ENCODE data around the gene VARS1. TPM values are rescaled to one million over a fixed set of nuclear protein-coding genes. Genes with fewer than 3 reads are reported as not detected.

VARS1 gene
- total and polyA plus RNA-seq, 4 donors: 9.8 to 49.6 (median 35.4) TPM

- Histone ChIP-seq H3K4me1 (ENCODE audit: control insufficient read depth in 1 of 2, insufficient read depth in 2 of 2, low read length in 2 of 2) (no peaks in the 10 kb centered on the region), H3K27me3 (ENCODE audit: control insufficient read depth in 1 of 2, insufficient read depth in 2 of 2, low read length in 1 of 2) (no peaks in the 10 kb centered on the region), H3K27ac (ENCODE audit: low read depth in 1 of 2, low read length in 2 of 2) (no peak overlapping the region), H3K4me3 (ENCODE audit: low read length in 2 of 2) (no peak overlapping the region), H3K9me3 (ENCODE audit: control insufficient read depth, low read length) (no peaks in the 10 kb centered on the region), H3K36me3 (ENCODE audit: control insufficient read depth in 1 of 2, insufficient read depth in 2 of 2, low read length in 1 of 2) (no peaks in the 10 kb centered on the region)
- ATAC-seq (ENCODE audit: low FRiP score) (no peak), DNase-seq (no peak)
- WGBS, 2 donors: 91 to 94% methylated on average over 4 of the region's 4 CpGs
- intact Hi-C loops (cut with DNase I): no loop called here
Observed at GRCh38 chr6:31764198-31764597, 31.4 kb downstream of the VARS1 start.

GRCh38 chr6:31763619-31763940 lies 32.0 kb downstream of the VARS1 start:
- WGBS, 2 donors: 29 to 42% methylated on average over 1 of the region's 1 CpG
- Histone ChIP-seq H3K9me3 (ENCODE audit: control insufficient read depth, low read length) (no peaks in the 10 kb centered on the region), H3K4me3 (ENCODE audit: low read length in 2 of 2) (no peak overlapping the region), H3K4me1 (ENCODE audit: control insufficient read depth in 1 of 2, insufficient read depth in 2 of 2, low read length in 2 of 2) (no peaks in the 10 kb centered on the region), H3K27me3 (ENCODE audit: control insufficient read depth in 1 of 2, insufficient read depth in 2 of 2, low read length in 1 of 2) (no peaks in the 10 kb centered on the region), H3K27ac (ENCODE audit: low read depth in 1 of 2, low read length in 2 of 2) (no peak overlapping the region), H3K36me3 (ENCODE audit: control insufficient read depth in 1 of 2, insufficient read depth in 2 of 2, low read length in 1 of 2) (no peaks in the 10 kb centered on the region)
- intact Hi-C loops (cut with DNase I): no loop called here
- ATAC-seq (ENCODE audit: low FRiP score) (no peak), DNase-seq (no peak)

- Histone ChIP-seq H3K4me1 (ENCODE audit: control insufficient read depth in 1 of 2, insufficient read depth in 2 of 2, low read length in 2 of 2) (no peaks in the 10 kb centered on the region), H3K4me3 (ENCODE audit: low read length in 2 of 2) (no peak overlapping the region), H3K36me3 (ENCODE audit: control insufficient read depth in 1 of 2, insufficient read depth in 2 of 2, low read length in 1 of 2) (no peaks in the 10 kb centered on the region), H3K9me3 (ENCODE audit: control insufficient read depth, low read length) (no peaks in the 10 kb centered on the region), H3K27ac (ENCODE audit: low read depth in 1 of 2, low read length in 2 of 2) (no peak overlapping the region), H3K27me3 (ENCODE audit: control insufficient read depth in 1 of 2, insufficient read depth in 2 of 2, low read length in 1 of 2) (no peaks in the 10 kb centered on the region)
- intact Hi-C loops (cut with DNase I): no loop called here
- 85 to 86% methylated on average over 8 of the region's 8 CpGs for WGBS, 2 donors
- DNase-seq (no peak), ATAC-seq (ENCODE audit: low FRiP score) (no peak)
Observed at GRCh38 chr6:31762878-31763618, 32.5 kb downstream of the VARS1 start.

- Histone ChIP-seq H3K27me3 (ENCODE audit: control insufficient read depth in 1 of 2, insufficient read depth in 2 of 2, low read length in 1 of 2) (no peaks in the 10 kb centered on the region), H3K27ac (ENCODE audit: low read depth in 1 of 2, low read length in 2 of 2) (no peak within 1 kb of the TSS), H3K4me1 (ENCODE audit: control insufficient read depth in 1 of 2, insufficient read depth in 2 of 2, low read length in 2 of 2) (no peaks in the 10 kb centered on the region), H3K4me3 (ENCODE audit: low read length in 2 of 2) (no peak within 1 kb of the TSS), H3K36me3 (ENCODE audit: control insufficient read depth in 1 of 2, insufficient read depth in 2 of 2, low read length in 1 of 2) (no peaks in the 10 kb centered on the region), H3K9me3 (ENCODE audit: control insufficient read depth, low read length) (no peaks in the 10 kb centered on the region)
- ATAC-seq (ENCODE audit: low FRiP score) (no peak), DNase-seq (no peak)
- WGBS, 2 donors: 83 to 86% methylated on average over 4 of the region's 4 CpGs
- intact Hi-C loops (cut with DNase I): no loop called here
Observed at GRCh38 chr6:31762356-31762755, 33.2 kb downstream of the VARS1 start, which contains the start of gene SAPCD1. Gene SAPCD1 (plus strand): TSS chr6:31762656. CDS start chr6:31763055, 399 bp downstream.

- Histone ChIP-seq H3K9me3 (ENCODE audit: control insufficient read depth, low read length) (no peaks in the 10 kb centered on the region), H3K27ac (ENCODE audit: low read depth in 1 of 2, low read length in 2 of 2) (no peak overlapping the region), H3K4me1 (ENCODE audit: control insufficient read depth in 1 of 2, insufficient read depth in 2 of 2, low read length in 2 of 2) (no peaks in the 10 kb centered on the region), H3K36me3 (ENCODE audit: control insufficient read depth in 1 of 2, insufficient read depth in 2 of 2, low read length in 1 of 2) (no peaks in the 10 kb centered on the region), H3K4me3 (ENCODE audit: low read length in 2 of 2) (no peak overlapping the region), H3K27me3 (ENCODE audit: control insufficient read depth in 1 of 2, insufficient read depth in 2 of 2, low read length in 1 of 2) (no peaks in the 10 kb centered on the region)
- ATAC-seq (ENCODE audit: low FRiP score) (no peak), DNase-seq (no peak)
- 96% methylated on average over 8 of the region's 8 CpGs for WGBS, 2 donors
- intact Hi-C loops (cut with DNase I): no loop called here
Observed at GRCh38 chr6:31761343-31761742, 34.2 kb downstream of the VARS1 start.

GRCh38 chr6:31760790-31761189 lies 34.8 kb downstream of the VARS1 start:
- WGBS, 2 donors: 86 to 88% methylated on average over 5 of the region's 5 CpGs
- ATAC-seq (ENCODE audit: low FRiP score): no peak
- H3K4me3 ChIP-seq (ENCODE audit: low read length in 2 of 2): no peak overlapping the region
- intact Hi-C loops (cut with DNase I): no loop called here
- H3K27me3 ChIP-seq (ENCODE audit: control insufficient read depth in 1 of 2, insufficient read depth in 2 of 2, low read length in 1 of 2): no peaks in the 10 kb centered on the region
- no peak overlapping the region for H3K27ac ChIP-seq (ENCODE audit: low read depth in 1 of 2, low read length in 2 of 2)
- H3K9me3 ChIP-seq (ENCODE audit: control insufficient read depth, low read length): no peaks in the 10 kb centered on the region
- no peak for DNase-seq
- H3K36me3 ChIP-seq (ENCODE audit: control insufficient read depth in 1 of 2, insufficient read depth in 2 of 2, low read length in 1 of 2): no peaks in the 10 kb centered on the region
- H3K4me1 ChIP-seq (ENCODE audit: control insufficient read depth in 1 of 2, insufficient read depth in 2 of 2, low read length in 2 of 2): no peaks in the 10 kb centered on the region

- no peaks in the 10 kb centered on the region for H3K4me1 ChIP-seq (ENCODE audit: control insufficient read depth in 1 of 2, insufficient read depth in 2 of 2, low read length in 2 of 2)
- no peaks in the 10 kb centered on the region for H3K36me3 ChIP-seq (ENCODE audit: control insufficient read depth in 1 of 2, insufficient read depth in 2 of 2, low read length in 1 of 2)
- 98 to 100% methylated on average over 2 of the region's 2 CpGs for WGBS, 2 donors
- no peak overlapping the region for H3K27ac ChIP-seq (ENCODE audit: low read depth in 1 of 2, low read length in 2 of 2)
- intact Hi-C loops (cut with DNase I): no loop called here
- H3K9me3 ChIP-seq (ENCODE audit: control insufficient read depth, low read length): no peaks in the 10 kb centered on the region
- no peaks in the 10 kb centered on the region for H3K27me3 ChIP-seq (ENCODE audit: control insufficient read depth in 1 of 2, insufficient read depth in 2 of 2, low read length in 1 of 2)
- ATAC-seq (ENCODE audit: low FRiP score) (no peak), DNase-seq (no peak)
- H3K4me3 ChIP-seq (ENCODE audit: low read length in 2 of 2): no peak overlapping the region
Observed at GRCh38 chr6:31758281-31758680, 37.3 kb downstream of the VARS1 start.

GRCh38 chr6:31752739-31753319 lies 42.7 kb downstream of the VARS1 start:
- Histone ChIP-seq H3K27me3 (ENCODE audit: control insufficient read depth in 1 of 2, insufficient read depth in 2 of 2, low read length in 1 of 2) (no peaks in the 10 kb centered on the region), H3K36me3 (ENCODE audit: control insufficient read depth in 1 of 2, insufficient read depth in 2 of 2, low read length in 1 of 2) (no peaks in the 10 kb centered on the region), H3K9me3 (ENCODE audit: control insufficient read depth, low read length) (no peaks in the 10 kb centered on the region), H3K27ac (ENCODE audit: low read depth in 1 of 2, low read length in 2 of 2) (no peak overlapping the region), H3K4me3 (ENCODE audit: low read length in 2 of 2) (no peak overlapping the region), H3K4me1 (ENCODE audit: control insufficient read depth in 1 of 2, insufficient read depth in 2 of 2, low read length in 2 of 2) (no peaks in the 10 kb centered on the region)
- intact Hi-C loops (cut with DNase I): no loop called here
- 50 to 58% methylated on average over 8 of the region's 8 CpGs for WGBS, 2 donors
- DNase-seq (no peak), ATAC-seq (ENCODE audit: low FRiP score) (no peak)

- intact Hi-C loops (cut with DNase I): no loop called here
- no peaks in the 10 kb centered on the region for H3K27me3 ChIP-seq (ENCODE audit: control insufficient read depth in 1 of 2, insufficient read depth in 2 of 2, low read length in 1 of 2)
- DNase-seq (no peak), ATAC-seq (ENCODE audit: low FRiP score) (no peak)
- H3K9me3 ChIP-seq (ENCODE audit: control insufficient read depth, low read length): no peaks in the 10 kb centered on the region
- H3K4me3 ChIP-seq (ENCODE audit: low read length in 2 of 2): no peak overlapping the region
- 83 to 86% methylated on average over 7 of the region's 7 CpGs for WGBS, 2 donors
- no peaks in the 10 kb centered on the region for H3K36me3 ChIP-seq (ENCODE audit: control insufficient read depth in 1 of 2, insufficient read depth in 2 of 2, low read length in 1 of 2)
- H3K27ac ChIP-seq (ENCODE audit: low read depth in 1 of 2, low read length in 2 of 2): no peak overlapping the region
- H3K4me1 ChIP-seq (ENCODE audit: control insufficient read depth in 1 of 2, insufficient read depth in 2 of 2, low read length in 2 of 2): no peaks in the 10 kb centered on the region
Observed at GRCh38 chr6:31750411-31751022, 45.0 kb downstream of the VARS1 start.
